Body of pancreas (tissue), 4 donors: ENCODE results near the gene SCGB1C2. TPM values are rescaled to one million over a fixed set of nuclear protein-coding genes. Genes with fewer than 3 reads are reported as not detected.

Experiments
- ATAC-seq: fragments of 150-250 bp; one replicate; pipeline ENCODE4 v1.9.1; 2016
- DNase-seq, 4 donors: peaks; one replicate each; pipeline ENCODE4 v3.0.0-alpha.2; 2019
- H3K27ac ChIP-seq, 4 donors: fragments of 200-600 bp; sonication (generic); 1 replicate in 3 of 4; 2 replicates in 1 of 4; pipeline versions ENCODE4 v1.5.1 to v1.6.1; 2016 to 2019; ENCODE audit warnings: mild to moderate bottlenecking in 1 of 4, mixed read lengths in 1 of 4, moderate library complexity in 1 of 4
- H3K27me3 ChIP-seq, 2 donors: fragments of 200-600 bp; sonication (generic); one replicate each; pipeline ENCODE4 v1.6.0; 2016; ENCODE audit warnings: mild to moderate bottlenecking in 1 of 2
- H3K36me3 ChIP-seq, 2 donors: fragments of 200-600 bp; sonication (generic); replicated peaks in 1 of 2; 2 replicates each; pipeline ENCODE4 v1.5.1; 2016; ENCODE audit warnings: low read depth in 2 of 2; ENCODE audit not compliant: insufficient read depth in 1 of 2
- H3K4me1 ChIP-seq: fragments of 200-600 bp; sonication (generic); one replicate; pipeline ENCODE4 v1.6.0; 2016
- H3K4me3 ChIP-seq, 2 donors: fragments of 200-600 bp; sonication (generic); 1 replicate in 1 of 2; 2 replicates in 1 of 2; pipeline ENCODE4 v1.5.1; 2016 to 2019
- H3K9me3 ChIP-seq, 3 donors: fragments of 200-600 bp; sonication (generic); 1 replicate in 2 of 3; 2 replicates in 1 of 3; pipeline ENCODE4 v1.5.1; 2016
- POLR2A ChIP-seq, 3 donors: fragments of 450-650 bp; IDR thresholded peaks; one replicate each; pipeline ENCODE4 v1.6.1; 2016; ENCODE audit warnings: antibody characterized with exemption in 3 of 3, mild to moderate bottlenecking in 2 of 3
- WGBS, 2 donors: methylation state at CpG; one replicate each; pipeline ENCODE4 v1.1.5; 2017; 5-methylcytosine and 5-hydroxymethylcytosine counted together
- intact Hi-C: fragments of 100-400 bp; cut with DNase I; formaldehyde crosslinking; loops from one replicate; pipeline ENCODE4 v1.15.1; 2023
- total RNA-seq, 2 donors: library from RNA; depleted of rRNA; stranded (reverse); fragments of >200 nt; gene quantifications; one replicate each; pipeline ENCODE4 v1.1.0, GENCODE V29; 2016
- TF ChIP-seq, protein P1 (sequence below), 7 experiments: fragments of 450-650 bp in 4 of 7; fragments of 200-600 bp in 3 of 7; sonication (generic) in 3 of 7; IDR thresholded peaks; one replicate each; pipeline ENCODE4 v1.5.1; 2016 to 2019; ENCODE audit warnings: antibody characterized with exemption in 7 of 7

The SCGB1C2 gene
- total RNA-seq, 2 donors from 2014 or later, result not detected

DNA sequence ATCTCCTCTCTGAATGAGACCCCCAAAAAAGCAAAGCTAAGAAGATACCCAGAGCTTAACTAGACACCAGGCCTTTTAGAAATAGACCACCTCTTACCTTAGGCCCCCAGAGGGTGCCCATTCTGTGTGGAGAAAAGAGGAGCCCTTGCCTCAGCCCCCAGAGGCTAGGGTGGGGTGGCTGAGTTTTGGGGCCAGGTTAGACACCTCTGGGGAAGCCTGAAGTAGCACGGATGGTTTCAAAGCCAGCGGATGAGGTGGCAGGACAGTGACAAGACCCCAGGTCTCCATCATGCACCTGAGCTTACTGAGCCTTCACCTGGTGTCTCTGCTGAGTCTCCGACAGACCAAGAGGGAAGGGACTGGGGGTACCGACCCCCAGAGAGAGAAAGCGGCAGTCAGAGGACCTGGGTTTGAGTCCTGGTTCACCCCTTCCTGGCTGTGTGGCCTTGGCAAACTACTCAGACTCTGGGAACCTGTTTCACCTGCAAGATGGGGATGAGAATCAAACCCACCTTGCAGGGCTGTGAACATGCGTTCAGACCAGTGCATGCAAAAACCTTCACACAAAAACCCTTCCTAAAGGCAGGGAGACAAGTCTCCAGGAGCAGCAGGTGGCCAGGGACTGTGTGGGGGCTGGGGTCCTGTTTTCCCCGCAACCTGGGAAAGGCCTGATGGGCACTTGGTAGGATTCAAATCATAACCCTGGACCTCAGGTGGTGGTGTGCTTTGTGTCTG, 7.7 kb downstream of the SCGB1C2 start:
- Histone ChIP-seq H3K27me3 (no peaks in the 10 kb centered on the region), H3K27ac (no peak overlapping the region), H3K36me3 (no peaks in the 10 kb centered on the region), H3K9me3 (no peaks in the 10 kb centered on the region), H3K4me3 (no peak overlapping the region), H3K4me1 (peaks cover 9% of the 10 kb centered on the region)
- peak in 1 of 4 donors; percentile 1 for DNase-seq
- intact Hi-C loops, result loop anchor here (5.0 kb wide), 1 partner anchor 242 kb away; no protein-coding TSS in a partner anchor
- no peak for TF ChIP-seq POLR2A (IDR thresholded peaks at IDR 0.05)
- TF ChIP-seq, protein P1, sequence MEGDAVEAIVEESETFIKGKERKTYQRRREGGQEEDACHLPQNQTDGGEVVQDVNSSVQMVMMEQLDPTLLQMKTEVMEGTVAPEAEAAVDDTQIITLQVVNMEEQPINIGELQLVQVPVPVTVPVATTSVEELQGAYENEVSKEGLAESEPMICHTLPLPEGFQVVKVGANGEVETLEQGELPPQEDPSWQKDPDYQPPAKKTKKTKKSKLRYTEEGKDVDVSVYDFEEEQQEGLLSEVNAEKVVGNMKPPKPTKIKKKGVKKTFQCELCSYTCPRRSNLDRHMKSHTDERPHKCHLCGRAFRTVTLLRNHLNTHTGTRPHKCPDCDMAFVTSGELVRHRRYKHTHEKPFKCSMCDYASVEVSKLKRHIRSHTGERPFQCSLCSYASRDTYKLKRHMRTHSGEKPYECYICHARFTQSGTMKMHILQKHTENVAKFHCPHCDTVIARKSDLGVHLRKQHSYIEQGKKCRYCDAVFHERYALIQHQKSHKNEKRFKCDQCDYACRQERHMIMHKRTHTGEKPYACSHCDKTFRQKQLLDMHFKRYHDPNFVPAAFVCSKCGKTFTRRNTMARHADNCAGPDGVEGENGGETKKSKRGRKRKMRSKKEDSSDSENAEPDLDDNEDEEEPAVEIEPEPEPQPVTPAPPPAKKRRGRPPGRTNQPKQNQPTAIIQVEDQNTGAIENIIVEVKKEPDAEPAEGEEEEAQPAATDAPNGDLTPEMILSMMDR (IDR thresholded peaks at IDR 0.05), result no peak
- ATAC-seq, result no peak
- WGBS, 2 donors, result 68 to 82% methylated on average over 7 of the region's 7 CpGs

DNA sequence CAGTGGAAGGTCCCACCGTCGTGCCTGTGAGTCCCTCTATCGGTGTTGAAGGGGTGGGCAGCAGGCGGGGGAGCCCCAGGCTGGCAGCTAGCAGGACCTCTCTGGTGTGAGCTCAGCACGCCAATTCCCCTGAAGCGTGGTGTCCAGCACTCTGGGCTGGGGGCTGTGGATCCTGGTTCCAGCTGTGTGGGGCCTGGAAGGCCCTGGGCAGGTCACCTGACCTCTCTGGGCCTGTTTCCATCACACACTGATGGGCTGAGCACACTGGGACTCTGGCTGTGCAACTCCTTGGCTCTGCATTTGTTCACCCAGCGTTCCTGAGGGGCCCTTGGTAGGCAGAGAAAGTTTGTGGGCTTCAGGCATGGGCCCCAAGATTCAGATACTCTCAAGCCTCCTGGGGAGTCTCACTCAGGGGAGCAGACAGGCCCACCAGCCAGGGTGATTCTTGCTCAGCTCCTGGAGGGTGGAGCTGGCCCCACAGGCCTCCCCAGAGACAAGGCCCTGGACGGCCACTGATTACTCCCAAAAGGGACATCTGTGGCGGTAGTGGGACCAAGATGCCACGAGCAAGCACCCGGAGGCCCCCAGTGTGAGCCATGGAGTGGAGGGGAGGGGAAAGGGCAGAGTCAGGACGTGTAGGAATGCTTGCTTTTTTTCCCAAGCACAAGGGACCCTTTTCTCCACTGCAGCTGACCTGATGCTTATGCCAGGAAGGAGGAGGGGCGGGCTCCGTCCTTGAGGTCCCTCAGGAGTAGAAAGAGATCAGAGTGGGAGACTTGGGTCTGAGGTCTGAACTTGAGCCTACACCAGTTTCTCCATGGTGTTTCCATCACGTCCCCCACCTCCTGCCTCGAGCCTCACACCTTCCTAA, 8.5 kb downstream of the SCGB1C2 start:
- no peak for TF ChIP-seq POLR2A (IDR thresholded peaks at IDR 0.05)
- TF ChIP-seq, protein P1 (IDR thresholded peaks at IDR 0.05), result no peak
- no peak overlapping the region for H3K4me3 ChIP-seq
- WGBS, 2 donors, result 86 to 93% methylated on average over 12 to 16 of the region's 16 CpGs
- no peaks in the 10 kb centered on the region for H3K36me3 ChIP-seq
- ATAC-seq, result no peak
- no peaks in the 10 kb centered on the region for H3K27me3 ChIP-seq
- H3K9me3 ChIP-seq, result no peaks in the 10 kb centered on the region
- DNase-seq, result peak in 3 of 4 donors; percentile 1 to 24 (median 11)
- intact Hi-C loops, result loop anchor here (5.0 kb wide), 1 partner anchor 241 kb away; no protein-coding TSS in a partner anchor
- H3K27ac ChIP-seq, result no peak overlapping the region
- H3K4me1 ChIP-seq, result peaks cover 9% of the 10 kb centered on the region

DNA sequence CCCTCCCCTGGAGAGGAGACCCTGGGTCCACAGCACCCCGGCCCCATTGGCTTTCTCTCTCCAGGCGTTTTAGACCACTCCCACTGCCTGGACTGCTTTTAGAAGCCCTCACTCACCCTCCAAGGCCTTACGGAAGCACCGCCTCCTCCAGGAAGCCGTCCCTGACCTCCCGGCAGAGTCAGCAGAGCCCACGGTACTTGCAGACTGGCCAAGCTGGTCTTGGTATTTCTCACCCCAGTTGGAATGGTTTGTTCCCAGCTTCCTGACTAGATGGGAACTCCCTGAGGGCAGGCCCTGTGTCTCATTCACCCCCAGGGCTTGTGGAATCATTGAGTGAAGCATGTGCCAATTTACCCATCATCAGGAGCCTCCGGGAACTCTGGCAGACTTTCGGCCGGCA, 9.2 kb downstream of the SCGB1C2 start:
- DNase-seq (peak in 3 of 4 donors; percentile 1 to 9 (median 8)), ATAC-seq (no peak)
- Histone ChIP-seq H3K9me3 (no peaks in the 10 kb centered on the region), H3K4me1 (peaks cover 9% of the 10 kb centered on the region), H3K27me3 (no peaks in the 10 kb centered on the region), H3K4me3 (no peak overlapping the region), H3K27ac (no peak overlapping the region), H3K36me3 (no peaks in the 10 kb centered on the region)
- WGBS, 2 donors, result 89 to 90% methylated on average over 7 to 10 of the region's 10 CpGs
- TF ChIP-seq, protein P1 (IDR thresholded peaks at IDR 0.05), result no peak
- TF ChIP-seq POLR2A (IDR thresholded peaks at IDR 0.05), result no peak
- intact Hi-C loops, result loop anchor here (5.0 kb wide), 1 partner anchor 241 kb away; no protein-coding TSS in a partner anchor

DNA sequence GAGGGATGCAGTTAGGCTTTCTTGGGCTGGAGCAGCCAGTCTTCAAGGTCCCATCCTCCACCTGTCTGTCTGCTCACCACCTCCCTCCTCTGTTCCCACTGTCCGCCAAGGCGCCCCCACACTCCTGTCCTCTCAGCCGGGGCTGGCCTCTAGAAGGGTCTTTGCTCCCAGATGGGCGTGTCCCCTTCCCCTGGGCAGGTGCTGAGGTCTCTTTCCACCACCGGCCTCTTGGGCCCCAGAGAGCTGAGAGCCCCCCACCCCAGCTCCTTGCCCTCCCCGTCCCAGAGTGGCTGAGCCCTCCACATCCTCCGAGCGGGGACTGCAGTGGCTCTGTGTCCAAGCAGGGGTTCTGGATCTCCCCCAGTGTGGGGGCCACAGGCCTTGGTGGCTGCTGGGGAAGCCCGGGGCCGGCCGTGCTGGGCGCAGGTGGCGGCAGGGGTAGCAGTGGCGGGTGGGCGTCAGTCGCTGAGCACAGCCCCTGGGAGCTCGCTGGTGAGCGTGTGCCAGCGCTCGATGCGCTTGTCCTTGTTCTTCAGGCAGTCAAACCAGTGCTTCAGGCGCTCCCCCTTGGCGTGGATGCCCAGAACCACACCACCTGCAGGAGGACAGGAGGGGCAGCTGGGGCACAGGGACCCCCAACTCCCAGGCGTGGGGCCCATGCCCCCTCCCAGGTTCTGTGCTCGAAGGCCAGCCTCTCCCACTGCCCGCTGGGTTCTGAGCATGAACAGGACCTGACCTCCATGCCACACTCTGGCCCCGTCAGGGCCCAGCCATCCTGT, 9.8 kb downstream of the SCGB1C2 start:
- Histone ChIP-seq H3K36me3 (no peaks in the 10 kb centered on the region), H3K4me3 (no peak overlapping the region), H3K4me1 (peaks cover 9% of the 10 kb centered on the region), H3K9me3 (no peaks in the 10 kb centered on the region), H3K27me3 (no peaks in the 10 kb centered on the region), H3K27ac (no peak overlapping the region)
- 92 to 93% methylated on average over 11 to 20 of the region's 27 CpGs for WGBS, 2 donors
- intact Hi-C loops, result loop anchor here (5.0 kb wide), 1 partner anchor 240 kb away; no protein-coding TSS in a partner anchor
- TF ChIP-seq, protein P1 (IDR thresholded peaks at IDR 0.05), result no peak
- no peak for TF ChIP-seq POLR2A (IDR thresholded peaks at IDR 0.05)
- DNase-seq, result peak in 3 of 4 donors; percentile 1 to 10 (median 9)
- no peak for ATAC-seq
